Measurements from ENCODE around the gene NLRP7. TPM values are rescaled to one million over a fixed set of nuclear protein-coding genes. Genes with fewer than 3 reads are reported as not detected.
"Not testable (repeated sequence)": the region's sequence is repeated elsewhere in the genome, so short reads cannot be mapped to it uniquely, and the experiment has no call there.

NLRP7 gene
- total RNA-seq, 4 donors from 2014 or later: not detected

- TF ChIP-seq POLR2A (IDR thresholded peaks at IDR 0.05) (no peak), CTCF (IDR thresholded peaks at IDR 0.05) (no peak)
Measured at GRCh38 chr19:54938906-54939305, 8.4 kb downstream of the NLRP7 start.

GRCh38 chr19:54937926-54938325 is 9.4 kb downstream of the NLRP7 start:
- no peak overlapping the region for H3K27ac ChIP-seq
- no peaks in the 10 kb centered on the region for H3K36me3 ChIP-seq
- H3K9me3 ChIP-seq: no peaks in the 10 kb centered on the region
- peak in 2 of 3 donors; percentile 33 to 52 for DNase-seq
- TF ChIP-seq POLR2A (IDR thresholded peaks at IDR 0.05): no peak
- H3K4me3 ChIP-seq: no peak overlapping the region
- no peaks in the 10 kb centered on the region for H3K27me3 ChIP-seq
- no peaks in the 10 kb centered on the region for H3K4me1 ChIP-seq

More at GRCh38 chr19:54938906-54939305, 8.4 kb downstream of the NLRP7 start:
- H3K36me3 ChIP-seq: no peaks in the 10 kb centered on the region
- no peak overlapping the region for H3K4me3 ChIP-seq
- peak in 2 of 3 donors; percentile 27 to 45 for DNase-seq
- no peak overlapping the region for H3K27ac ChIP-seq
- no peaks in the 10 kb centered on the region for H3K9me3 ChIP-seq
- H3K27me3 ChIP-seq: no peaks in the 10 kb centered on the region
- no peaks in the 10 kb centered on the region for H3K4me1 ChIP-seq

- H3K4me3 ChIP-seq: no peak overlapping the region
- no peaks in the 10 kb centered on the region for H3K36me3 ChIP-seq
- peaks cover 0 to 9% (median 0%) of the 10 kb centered on the region in 4 donors for H3K9me3 ChIP-seq
- H3K27ac ChIP-seq: no peak overlapping the region
- DNase-seq: no peak
- no peaks in the 10 kb centered on the region for H3K27me3 ChIP-seq
- H3K4me1 ChIP-seq: no peaks in the 10 kb centered on the region
- TF ChIP-seq POLR2A (IDR thresholded peaks at IDR 0.05): no peak
- TF ChIP-seq CTCF (IDR thresholded peaks at IDR 0.05): no peak
Measured at GRCh38 chr19:54928299-54928698, 19.0 kb downstream of the NLRP7 start.

- no peak for TF ChIP-seq POLR2A (IDR thresholded peaks at IDR 0.05)
- TF ChIP-seq CTCF (IDR thresholded peaks at IDR 0.05): no peak
- no peaks in the 10 kb centered on the region for H3K36me3 ChIP-seq
- no peak overlapping the region for H3K27ac ChIP-seq
- H3K4me3 ChIP-seq: no peak overlapping the region
- no peaks in the 10 kb centered on the region for H3K4me1 ChIP-seq
- H3K27me3 ChIP-seq: no peaks in the 10 kb centered on the region
- peaks cover 0 to 9% (median 0%) of the 10 kb centered on the region in 4 donors for H3K9me3 ChIP-seq
- DNase-seq: no peak
Measured at GRCh38 chr19:54923276-54923675, 24.1 kb downstream of the NLRP7 start.

GRCh38 chr19:54921082-54921481 is 26.2 kb downstream of the NLRP7 start:
- H3K27ac ChIP-seq: no peak overlapping the region
- no peak for DNase-seq
- no peak overlapping the region for H3K4me3 ChIP-seq
- H3K4me1 ChIP-seq: no peaks in the 10 kb centered on the region
- no peaks in the 10 kb centered on the region for H3K36me3 ChIP-seq
- no peak for TF ChIP-seq CTCF (IDR thresholded peaks at IDR 0.05)
- no peak for TF ChIP-seq POLR2A (IDR thresholded peaks at IDR 0.05)
- no peaks in the 10 kb centered on the region for H3K27me3 ChIP-seq
- no peaks in the 10 kb centered on the region for H3K9me3 ChIP-seq

- peak in 4 of 6 experiments; percentile 13 to 36 (median 28) for TF ChIP-seq CTCF (IDR thresholded peaks at IDR 0.05)
- not testable (repeated sequence) for H3K36me3 ChIP-seq, H3K9me3 ChIP-seq, DNase-seq, H3K27ac ChIP-seq, H3K4me1 ChIP-seq, H3K4me3 ChIP-seq, H3K27me3 ChIP-seq
Measured at GRCh38 chr19:54919646-54920563, 27.4 kb downstream of the NLRP7 start.

All from Peyer's patch (tissue), 4 donors.